RWPE2 (cell line): Measurements from ENCODE around the gene CHST9.
A peak's percentile ranks its signal among the peaks of the same experiment; 100 is the strongest.

ENCODE experiments used
- ATAC-seq: fragments of 200-7000 bp; cut with Tn5 transposase; 3 replicates; pipeline ENCODE4 v1.9.1; 2021; ENCODE audit warnings: low read depth
- DNase-seq: peaks from one replicate; pipeline ENCODE4 v3.0.0-alpha.2; 2020; ENCODE audit warnings: low spot score
- H3K27ac ChIP-seq: fragments of 450-650 bp; 2 replicates; pipeline ENCODE4 v1.5.1; 2017; ENCODE audit warnings: mild to moderate bottlenecking; ENCODE audit not compliant: poor library complexity, severe bottlenecking
- H3K27me3 ChIP-seq: fragments of 250-450 bp; sonication (Bioruptor Pico); 2 replicates; pipeline ENCODE4 v1.5.1; 2021; ENCODE audit warnings: mild to moderate bottlenecking, moderate library complexity; ENCODE audit not compliant: insufficient read depth, poor library complexity, severe bottlenecking
- H3K36me3 ChIP-seq: fragments of 250-450 bp; sonication (Bioruptor Pico); 2 replicates; pipeline ENCODE4 v1.5.1; 2020; ENCODE audit warnings: low read depth, mild to moderate bottlenecking, moderate library complexity
- H3K4me1 ChIP-seq: fragments of 250-450 bp; sonication (Bioruptor Pico); 2 replicates; pipeline ENCODE4 v1.5.1; 2021; ENCODE audit warnings: mild to moderate bottlenecking, moderate library complexity; ENCODE audit not compliant: insufficient read depth, poor library complexity, severe bottlenecking
- H3K4me3 ChIP-seq: fragments of 250-450 bp; sonication (Bioruptor Pico); 2 replicates; pipeline ENCODE4 v1.5.1; 2021; ENCODE audit warnings: mild to moderate bottlenecking, moderate library complexity; ENCODE audit not compliant: severe bottlenecking
- H3K9me3 ChIP-seq: fragments of 250-450 bp; sonication (Bioruptor Pico); 2 replicates; pipeline ENCODE4 v1.5.1; 2021; ENCODE audit warnings: mild to moderate bottlenecking, moderate library complexity; ENCODE audit not compliant: severe bottlenecking
- CTCF ChIP-seq: fragments of 450-650 bp; IDR thresholded peaks from one replicate; pipeline ENCODE4 v1.5.1; 2017; ENCODE audit warnings: mild to moderate bottlenecking, moderate library complexity; ENCODE audit not compliant: poor library complexity, severe bottlenecking

Gene CHST9

GRCh38 chr18:27120246-27120645 lies 64.9 kb downstream of the CHST9 start:
- TF ChIP-seq CTCF: no peak
- no peak overlapping the region for H3K4me3 ChIP-seq

DNA sequence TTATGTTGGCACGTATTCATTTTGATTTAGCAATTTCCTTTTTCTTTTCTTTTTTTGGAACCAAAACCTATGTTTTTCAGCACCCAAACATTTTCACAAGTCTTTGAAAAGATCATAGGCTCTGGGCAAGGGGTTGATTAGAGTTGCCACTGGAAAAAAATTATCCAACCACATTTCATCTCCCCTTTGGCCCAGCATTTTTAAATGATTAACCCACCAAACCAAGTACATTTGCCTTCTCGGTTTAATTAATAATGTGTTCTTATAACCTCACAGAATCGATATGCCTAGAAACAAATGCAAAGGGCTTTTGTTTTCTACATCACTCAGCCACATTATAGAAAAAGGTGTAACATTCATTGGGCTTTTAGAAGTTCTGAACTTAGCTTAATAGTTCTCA lies 66.1 kb downstream of the CHST9 start:
- ATAC-seq: no peak
- H3K27ac ChIP-seq: no peak overlapping the region
- H3K4me1 ChIP-seq: no peaks in the 10 kb centered on the region
- no peak overlapping the region for H3K4me3 ChIP-seq
- TF ChIP-seq CTCF: no peak
- no peaks in the 10 kb centered on the region for H3K27me3 ChIP-seq
- no peak for DNase-seq
- no peaks in the 10 kb centered on the region for H3K9me3 ChIP-seq
- no peaks in the 10 kb centered on the region for H3K36me3 ChIP-seq

More at GRCh38 chr18:27120246-27120645, 64.9 kb downstream of the CHST9 start:
- H3K27ac ChIP-seq: no peak overlapping the region
- H3K9me3 ChIP-seq: no peaks in the 10 kb centered on the region
- H3K4me1 ChIP-seq: no peaks in the 10 kb centered on the region
- DNase-seq: no peak
- no peaks in the 10 kb centered on the region for H3K27me3 ChIP-seq
- H3K36me3 ChIP-seq: no peaks in the 10 kb centered on the region
- peak; percentile 14; the same call in 1 of the 3 replicates for ATAC-seq

- ATAC-seq: no peak
- no peak overlapping the region for H3K4me3 ChIP-seq
- H3K27me3 ChIP-seq: no peaks in the 10 kb centered on the region
- TF ChIP-seq CTCF: no peak
- H3K9me3 ChIP-seq: no peaks in the 10 kb centered on the region
- H3K4me1 ChIP-seq: no peaks in the 10 kb centered on the region
- no peak overlapping the region for H3K27ac ChIP-seq
- DNase-seq: no peak
- H3K36me3 ChIP-seq: no peaks in the 10 kb centered on the region
Measured at GRCh38 chr18:27114842-27115241, 70.3 kb downstream of the CHST9 start.

DNA sequence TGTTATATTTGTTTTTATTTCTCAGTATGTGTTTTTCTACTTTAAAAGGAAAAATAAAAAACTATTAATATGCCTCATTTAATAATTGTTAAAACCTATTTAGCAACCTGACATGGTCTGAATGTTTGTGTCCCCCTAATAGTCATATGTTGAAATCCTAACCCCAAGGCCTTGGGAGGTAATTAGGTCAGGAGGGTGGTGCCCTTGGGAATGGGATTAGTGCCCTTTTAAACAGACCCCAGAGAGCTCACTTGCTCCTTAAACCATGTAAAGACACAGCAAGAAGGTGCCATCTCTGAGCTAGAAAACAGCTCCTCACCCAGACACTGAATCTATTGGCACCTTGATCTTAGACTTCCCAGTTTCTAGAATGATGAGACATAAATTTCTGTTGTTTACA lies 71.8 kb downstream of the CHST9 start:
- TF ChIP-seq CTCF: no peak
- Histone ChIP-seq H3K36me3 (no peaks in the 10 kb centered on the region), H3K27ac (no peak overlapping the region), H3K9me3 (no peaks in the 10 kb centered on the region), H3K4me3 (no peak overlapping the region), H3K4me1 (no peaks in the 10 kb centered on the region), H3K27me3 (no peaks in the 10 kb centered on the region)
- ATAC-seq: no peak
- DNase-seq: no peak

- no peaks in the 10 kb centered on the region for H3K9me3 ChIP-seq
- H3K4me3 ChIP-seq: no peak overlapping the region
- no peak overlapping the region for H3K27ac ChIP-seq
- H3K27me3 ChIP-seq: peaks cover 10% of the 10 kb centered on the region
- H3K36me3 ChIP-seq: no peaks in the 10 kb centered on the region
- H3K4me1 ChIP-seq: no peaks in the 10 kb centered on the region
- DNase-seq: no peak
- no peak for TF ChIP-seq CTCF
- ATAC-seq: no peak
Measured at GRCh38 chr18:27110319-27110718, 74.8 kb downstream of the CHST9 start.
